MCF 10A (cell line): ENCODE data around the gene TANC2. TPM values are rescaled to one million over a fixed set of nuclear protein-coding genes. Genes with fewer than 3 reads are reported as not detected.

Experiments
- BruUV-seq: library from RNA; stranded (reverse); fragments of 400-500 nt; replicated peaks from 2 replicates; lab custom pipeline; 2021; lab: Mats Ljungman, UMichigan
- CTCF ChIA-PET: fragments of 300-600 bp; sonication (Branson Sonifier 250); formaldehyde crosslinking; extraction: SDS; loops from one replicate; lab custom pipeline; 2021; ENCODE audit warnings: antibody characterized with exemption, inconsistent platforms; lab: Yijun Ruan, JAX
- POLR2A ChIA-PET: fragments of 300-600, 350-650 bp; sonication (Branson Sonifier 250); formaldehyde crosslinking; extraction: SDS; loops from one replicate; lab custom pipeline; 2020; ENCODE audit warnings: antibody characterized with exemption, inconsistent platforms; lab: Yijun Ruan, JAX
- DNase-seq: peaks from one replicate; pipeline ENCODE4 v3.0.0-alpha.2; 2018; ENCODE audit not compliant: unreplicated experiment
- H3K27ac Mint-ChIP-seq: one replicate; pipeline ENCODE4 v1.8.0; 2022; ENCODE audit warnings: mild to moderate bottlenecking, low read depth, mixed read lengths; ENCODE audit not compliant: unreplicated experiment
- H3K27me3 Mint-ChIP-seq: one replicate; pipeline ENCODE4 v1.8.0; 2022; ENCODE audit warnings: mixed read lengths; ENCODE audit not compliant: insufficient read depth, unreplicated experiment
- H3K36me3 Mint-ChIP-seq: one replicate; pipeline ENCODE4 v1.8.0; 2022; ENCODE audit warnings: mild to moderate bottlenecking, moderate library complexity, mixed read lengths; ENCODE audit not compliant: insufficient read depth, unreplicated experiment
- H3K4me1 Mint-ChIP-seq: one replicate; pipeline ENCODE4 v1.8.0; 2022; ENCODE audit warnings: mixed read lengths; ENCODE audit not compliant: insufficient read depth, unreplicated experiment
- H3K4me3 Mint-ChIP-seq: one replicate; pipeline ENCODE4 v1.8.0; 2022; ENCODE audit warnings: mild to moderate bottlenecking, moderate library complexity, mixed read lengths; ENCODE audit not compliant: unreplicated experiment
- H3K9me3 Mint-ChIP-seq: one replicate; pipeline ENCODE4 v1.8.0; 2022; ENCODE audit warnings: mixed read lengths; ENCODE audit not compliant: unreplicated experiment
- intact Hi-C: fragments of 100-400 bp; cut with micrococcal nuclease; formaldehyde crosslinking; loops from 2 replicates; pipeline ENCODE4 v1.14.1; 2022
- total RNA-seq: library from RNA; stranded (reverse); gene quantifications from 2 replicates; pipeline ENCODE4 v1.2.3, GENCODE V29; 2022
- TF ChIP-seq, protein P1 (sequence below): fragments of 200-600 bp; IDR thresholded peaks from one replicate; pipeline ENCODE4 v1.8.0; 2022; ENCODE audit warnings: antibody characterized with exemption, mild to moderate bottlenecking; ENCODE audit not compliant: unreplicated experiment

The TANC2 gene
- total RNA-seq, 1 experiment from 2014 or later = 141 TPM

GRCh38 chr17:62935098-62935497, 30.9 kb upstream of the TANC2 start:
- Mint-ChIP-seq H3K27me3 (no peaks in the 10 kb centered on the region), H3K4me1 (no peaks in the 10 kb centered on the region), H3K36me3 (no peaks in the 10 kb centered on the region), H3K9me3 (no peaks in the 10 kb centered on the region), H3K27ac (no peak overlapping the region), H3K4me3 (no peak overlapping the region)
- no TSS peak for BruUV-seq
- CTCF ChIA-PET = no interaction called here
- intact Hi-C loops = no loop called here
- no peak for DNase-seq
- POLR2A ChIA-PET = no interaction called here
- TF ChIP-seq, protein P1, sequence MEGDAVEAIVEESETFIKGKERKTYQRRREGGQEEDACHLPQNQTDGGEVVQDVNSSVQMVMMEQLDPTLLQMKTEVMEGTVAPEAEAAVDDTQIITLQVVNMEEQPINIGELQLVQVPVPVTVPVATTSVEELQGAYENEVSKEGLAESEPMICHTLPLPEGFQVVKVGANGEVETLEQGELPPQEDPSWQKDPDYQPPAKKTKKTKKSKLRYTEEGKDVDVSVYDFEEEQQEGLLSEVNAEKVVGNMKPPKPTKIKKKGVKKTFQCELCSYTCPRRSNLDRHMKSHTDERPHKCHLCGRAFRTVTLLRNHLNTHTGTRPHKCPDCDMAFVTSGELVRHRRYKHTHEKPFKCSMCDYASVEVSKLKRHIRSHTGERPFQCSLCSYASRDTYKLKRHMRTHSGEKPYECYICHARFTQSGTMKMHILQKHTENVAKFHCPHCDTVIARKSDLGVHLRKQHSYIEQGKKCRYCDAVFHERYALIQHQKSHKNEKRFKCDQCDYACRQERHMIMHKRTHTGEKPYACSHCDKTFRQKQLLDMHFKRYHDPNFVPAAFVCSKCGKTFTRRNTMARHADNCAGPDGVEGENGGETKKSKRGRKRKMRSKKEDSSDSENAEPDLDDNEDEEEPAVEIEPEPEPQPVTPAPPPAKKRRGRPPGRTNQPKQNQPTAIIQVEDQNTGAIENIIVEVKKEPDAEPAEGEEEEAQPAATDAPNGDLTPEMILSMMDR = no peak

- BruUV-seq = no TSS peak
These were observed 30.5 kb upstream of the TANC2 start for GRCh38 chr17:62935523-62935922.

DNA sequence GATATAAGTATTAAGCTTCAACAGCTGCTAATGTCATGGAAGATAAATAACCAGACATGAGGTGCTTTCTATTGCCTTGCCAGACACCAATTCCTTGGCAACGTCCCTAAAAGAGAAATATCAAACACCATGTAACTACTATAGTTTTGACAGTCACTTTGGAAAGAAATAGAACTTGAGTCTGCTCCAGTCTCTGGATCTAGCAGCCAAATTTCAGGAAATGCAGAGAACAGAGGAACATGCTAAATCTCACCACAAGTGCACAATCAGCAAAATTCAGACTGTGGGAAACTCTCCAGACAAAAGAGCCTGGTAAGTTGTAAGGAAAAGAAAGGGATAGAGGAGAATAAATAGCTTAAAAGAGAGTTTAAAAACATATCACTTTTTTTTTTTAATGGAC, 28.4 kb upstream of the TANC2 start:
- ChIA-PET CTCF (no interaction called here), POLR2A (no interaction called here)
- no TSS peak for BruUV-seq
- peaks cover 17% of the 10 kb centered on the region for H3K9me3 Mint-ChIP-seq
- no peak overlapping the region for H3K4me3 Mint-ChIP-seq
- intact Hi-C loops = no loop called here
- no peaks in the 10 kb centered on the region for H3K27me3 Mint-ChIP-seq
- TF ChIP-seq, protein P1 = no peak
- DNase-seq = no peak
- no peak overlapping the region for H3K27ac Mint-ChIP-seq
- H3K4me1 Mint-ChIP-seq = no peaks in the 10 kb centered on the region
- no peaks in the 10 kb centered on the region for H3K36me3 Mint-ChIP-seq

More at GRCh38 chr17:62935523-62935922, 30.5 kb upstream of the TANC2 start:
- Mint-ChIP-seq H3K27me3 (no peaks in the 10 kb centered on the region), H3K36me3 (no peaks in the 10 kb centered on the region), H3K9me3 (no peaks in the 10 kb centered on the region), H3K27ac (no peak overlapping the region), H3K4me1 (no peaks in the 10 kb centered on the region), H3K4me3 (no peak overlapping the region)
- intact Hi-C loops = no loop called here
- ChIA-PET CTCF (no interaction called here), POLR2A (no interaction called here)
- DNase-seq = no peak
- TF ChIP-seq, protein P1 = no peak

- intact Hi-C loops = no loop called here
- BruUV-seq = no TSS peak
- TF ChIP-seq, protein P1 = no peak
- Mint-ChIP-seq H3K4me1 (no peaks in the 10 kb centered on the region), H3K27ac (no peak overlapping the region), H3K36me3 (no peaks in the 10 kb centered on the region), H3K27me3 (no peaks in the 10 kb centered on the region), H3K4me3 (no peak overlapping the region), H3K9me3 (peaks cover 17% of the 10 kb centered on the region)
- DNase-seq = no peak
- POLR2A ChIA-PET = interaction anchor here (0.8 kb wide), 1 partner anchor 122 kb away, joined by 3 read pairs; no protein-coding TSS in a partner anchor
- CTCF ChIA-PET = no interaction called here
These were observed 24.6 kb upstream of the TANC2 start for GRCh38 chr17:62941358-62941991.
